Caco-2 (cell line): ENCODE data around the gene LENG1. TPM values are rescaled to one million over a fixed set of nuclear protein-coding genes. Genes with fewer than 3 reads are reported as not detected.

ENCODE experiments used
- BruUV-seq: library from RNA; stranded (reverse); fragments of 400-500 nt; replicated peaks from 2 replicates; lab custom pipeline; 2021; lab: Mats Ljungman, UMichigan
- CTCF ChIA-PET: fragments of 300-600 bp; sonication (Branson Sonifier 250); formaldehyde crosslinking; loops from one replicate; lab custom pipeline; 2022; ENCODE audit warnings: antibody characterized with exemption; lab: Charles Lee
- POLR2A ChIA-PET: fragments of 300-600 bp; sonication (Branson Sonifier 250); formaldehyde crosslinking; loops from one replicate; lab custom pipeline; 2022; ENCODE audit warnings: antibody characterized with exemption; lab: Charles Lee
- DNase-seq, 2 experiments: peaks; one replicate each; pipeline versions ENCODE4 v3.0.0 to v3.0.0-alpha.2; 2020 to 2022
- H3K27me3 ChIP-seq: replicated peaks from 2 replicates; pipeline ENCODE4 v1.6.0; 2011; ENCODE audit warnings: low read length; ENCODE audit not compliant: control insufficient read depth, insufficient read depth
- H3K36me3 ChIP-seq: 2 replicates; pipeline ENCODE4 v1.5.1; 2011; ENCODE audit warnings: low read length; ENCODE audit not compliant: control insufficient read depth, insufficient read depth
- H3K4me1 ChIP-seq: fragments of 250-450 bp; sonication (Bioruptor Pico); 2 replicates; pipeline ENCODE4 v1.5.1; 2020; ENCODE audit warnings: mild to moderate bottlenecking
- H3K4me3 ChIP-seq: 2 replicates; pipeline ENCODE4 v1.5.1; 2011; ENCODE audit warnings: low read depth, mild to moderate bottlenecking, control low read depth, low read length
- H3K9me3 ChIP-seq: fragments of 250-450 bp; sonication (Bioruptor Pico); 2 replicates; pipeline ENCODE4 v1.5.1; 2020; ENCODE audit warnings: mild to moderate bottlenecking, moderate library complexity
- H3K27ac Mint-ChIP-seq: one replicate; pipeline ENCODE4 v1.8.0; 2022; ENCODE audit warnings: mixed read lengths; ENCODE audit not compliant: unreplicated experiment
- H3K27me3 Mint-ChIP-seq: one replicate; pipeline ENCODE4 v1.8.0; 2022; ENCODE audit warnings: mixed read lengths; ENCODE audit not compliant: insufficient read depth, unreplicated experiment
- H3K36me3 Mint-ChIP-seq: one replicate; pipeline ENCODE4 v1.8.0; 2022; ENCODE audit warnings: mild to moderate bottlenecking, mixed read lengths; ENCODE audit not compliant: insufficient read depth, unreplicated experiment
- H3K4me1 Mint-ChIP-seq: one replicate; pipeline ENCODE4 v1.8.0; 2022; ENCODE audit warnings: low read depth, mixed read lengths; ENCODE audit not compliant: unreplicated experiment
- H3K4me3 Mint-ChIP-seq: one replicate; pipeline ENCODE4 v1.8.0; 2022; ENCODE audit warnings: mild to moderate bottlenecking, moderate library complexity, mixed read lengths; ENCODE audit not compliant: unreplicated experiment
- H3K9me3 Mint-ChIP-seq: one replicate; pipeline ENCODE4 v1.8.0; 2022; ENCODE audit warnings: mixed read lengths; ENCODE audit not compliant: unreplicated experiment
- CTCF ChIP-seq, 2 experiments: fragments of 200-600 bp in 1 of 2; IDR thresholded peaks; 1 replicate in 1 of 2; 2 replicates in 1 of 2; pipeline versions ENCODE4 v1.5.1 to v1.8.0; 2011 to 2022; ENCODE audit warnings: antibody characterized with exemption in 1 of 2, control low read depth in 1 of 2, inconsistent platforms in 1 of 2, low read depth in 1 of 2, low read length in 1 of 2, mild to moderate bottlenecking in 1 of 2, moderate library complexity in 1 of 2; ENCODE audit not compliant: insufficient read depth in 1 of 2, severe bottlenecking in 1 of 2, unreplicated experiment in 1 of 2
- intact Hi-C: fragments of 100-400 bp; cut with micrococcal nuclease; formaldehyde crosslinking; loops from one replicate; pipeline ENCODE4 v1.10.0; 2022; ENCODE audit not compliant: unreplicated experiment
- total RNA-seq: library from RNA; stranded (reverse); gene quantifications from 2 replicates; pipeline ENCODE4 v1.2.3, GENCODE V29; 2022

Gene LENG1
- total RNA-seq, 1 experiment from 2014 or later: 6.9 TPM

GRCh38 chr19:54156490-54156889 lies 3.0 kb downstream of the LENG1 start:
- BruUV-seq: no TSS peak
- intact Hi-C loops: no loop called here
- peaks cover 8% of the 10 kb centered on the region for H3K36me3 ChIP-seq

GRCh38 chr19:54155694-54156093 lies 3.8 kb downstream of the LENG1 start:
- intact Hi-C loops: no loop called here
- no peaks in the 10 kb centered on the region for H3K27me3 Mint-ChIP-seq
- POLR2A ChIA-PET: no interaction called here
- H3K36me3 Mint-ChIP-seq: peaks cover 93% of the 10 kb centered on the region
- CTCF ChIA-PET: no interaction called here
- no peaks in the 10 kb centered on the region for H3K27me3 ChIP-seq
- no peak overlapping the region for H3K4me3 ChIP-seq
- H3K36me3 ChIP-seq: peaks cover 10% of the 10 kb centered on the region
- no peak for DNase-seq
- no peaks in the 10 kb centered on the region for H3K9me3 ChIP-seq
- BruUV-seq: no TSS peak
- TF ChIP-seq CTCF (IDR thresholded peaks at IDR 0.05; ENCODE audit: insufficient read depth in 1 of 2, low read depth in 1 of 2, low read length in 1 of 2, severe bottlenecking in 1 of 2, unreplicated experiment in 1 of 2): no peak
- peaks cover 12% of the 10 kb centered on the region for H3K4me1 ChIP-seq
- no peaks in the 10 kb centered on the region for H3K9me3 Mint-ChIP-seq
- no peak overlapping the region for H3K4me3 Mint-ChIP-seq
- no peak overlapping the region for H3K27ac Mint-ChIP-seq
- H3K4me1 Mint-ChIP-seq: peaks cover 16% of the 10 kb centered on the region

More at GRCh38 chr19:54156490-54156889, 3.0 kb downstream of the LENG1 start:
- peaks cover 15% of the 10 kb centered on the region for H3K4me1 ChIP-seq
- Mint-ChIP-seq H3K36me3 (peaks cover 91% of the 10 kb centered on the region), H3K9me3 (no peaks in the 10 kb centered on the region), H3K4me1 (peaks cover 23% of the 10 kb centered on the region), H3K27me3 (no peaks in the 10 kb centered on the region), H3K27ac (peak overlapping the region; percentile 60), H3K4me3 (peak overlapping the region; percentile 41)
- H3K4me3 ChIP-seq: no peak overlapping the region
- H3K9me3 ChIP-seq: no peaks in the 10 kb centered on the region
- DNase-seq: no peak
- TF ChIP-seq CTCF (IDR thresholded peaks at IDR 0.05; ENCODE audit: insufficient read depth in 1 of 2, low read depth in 1 of 2, low read length in 1 of 2, severe bottlenecking in 1 of 2, unreplicated experiment in 1 of 2): no peak
- no peaks in the 10 kb centered on the region for H3K27me3 ChIP-seq
- ChIA-PET POLR2A (interaction anchor here (0.7 to 1.2 kb wide), 2 partner anchors 19 to 33 kb away, joined by 3 to 7 read pairs; partner anchors contain the start of genes CNOT3 and MBOAT7), CTCF (interaction anchor here (0.7 kb wide), 1 partner anchor 174 kb away, joined by 3 read pairs; no protein-coding TSS in a partner anchor)

GRCh38 chr19:54154603-54155345 lies 4.7 kb downstream of the LENG1 start:
- Mint-ChIP-seq H3K36me3 (peaks cover 91% of the 10 kb centered on the region), H3K27ac (no peak overlapping the region), H3K9me3 (no peaks in the 10 kb centered on the region), H3K27me3 (no peaks in the 10 kb centered on the region), H3K4me1 (peaks cover 15% of the 10 kb centered on the region), H3K4me3 (no peak overlapping the region)
- POLR2A ChIA-PET: no interaction called here
- H3K36me3 ChIP-seq: peaks cover 10% of the 10 kb centered on the region
- no peak for TF ChIP-seq CTCF (IDR thresholded peaks at IDR 0.05; ENCODE audit: insufficient read depth in 1 of 2, low read depth in 1 of 2, low read length in 1 of 2, severe bottlenecking in 1 of 2, unreplicated experiment in 1 of 2)
- CTCF ChIA-PET: no interaction called here
- H3K4me3 ChIP-seq: no peak overlapping the region
- H3K4me1 ChIP-seq: peaks cover 10% of the 10 kb centered on the region
- BruUV-seq: no TSS peak
- DNase-seq: no peak
- intact Hi-C loops: no loop called here
- no peaks in the 10 kb centered on the region for H3K27me3 ChIP-seq
- H3K9me3 ChIP-seq: no peaks in the 10 kb centered on the region
